ENCODE data around the gene SCFD2. TPM values are rescaled to one million over a fixed set of nuclear protein-coding genes. Genes with fewer than 3 reads are reported as not detected.
A peak's percentile ranks its signal among the peaks of the same experiment; 100 is the strongest.

SCFD2 gene
- total and polyA plus RNA-seq, 10 of the 15 experiments (the other 5 are each of a cell fraction or from before 2014, with no cell fraction given), result 4.8 to 37.6 (median 24.9) TPM

DNA sequence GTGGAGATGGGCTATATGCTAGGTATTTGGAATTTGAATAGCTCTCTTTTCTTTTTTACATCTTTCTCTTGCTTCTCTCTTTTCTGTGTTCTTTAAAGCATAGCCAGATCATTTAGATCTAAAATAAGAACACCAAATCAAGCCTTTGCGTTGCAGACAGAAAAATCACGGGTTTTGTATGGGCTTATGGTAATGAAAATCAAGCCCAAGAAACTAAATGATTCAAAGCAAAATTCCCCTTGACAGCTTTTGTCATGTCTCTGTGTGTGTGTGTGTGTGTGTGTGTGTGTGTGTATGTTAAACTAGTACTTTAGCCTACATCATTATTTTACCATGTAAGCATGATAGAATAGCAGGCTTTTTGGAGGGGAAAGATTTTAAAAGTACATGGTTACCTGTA lies 505.5 kb downstream of the SCFD2 start:
- no peaks in the 10 kb centered on the region for H3K36me3 ChIP-seq (ENCODE audit: control insufficient read depth in 2 of 2, insufficient read depth in 2 of 2, low read length in 1 of 2)
- ChIA-PET SMC1A (ENCODE audit: uncharacterized antibody, unreplicated experiment) (no interaction called here), RAD21 (ENCODE audit: unreplicated experiment) (no interaction called here), CTCF (interaction anchor here (1.3 kb wide), 1 partner anchor 123 kb away, joined by 3 read pairs; no protein-coding TSS in a partner anchor), POLR2A (no interaction called here)
- 0% methylated on average over 2 of the region's 2 CpGs for WGBS (ENCODE audit: insufficient coverage, insufficient replicate concordance, low lambda C conversion rate, missing lambda C conversion rate)
- TF ChIP-seq, protein P1, sequence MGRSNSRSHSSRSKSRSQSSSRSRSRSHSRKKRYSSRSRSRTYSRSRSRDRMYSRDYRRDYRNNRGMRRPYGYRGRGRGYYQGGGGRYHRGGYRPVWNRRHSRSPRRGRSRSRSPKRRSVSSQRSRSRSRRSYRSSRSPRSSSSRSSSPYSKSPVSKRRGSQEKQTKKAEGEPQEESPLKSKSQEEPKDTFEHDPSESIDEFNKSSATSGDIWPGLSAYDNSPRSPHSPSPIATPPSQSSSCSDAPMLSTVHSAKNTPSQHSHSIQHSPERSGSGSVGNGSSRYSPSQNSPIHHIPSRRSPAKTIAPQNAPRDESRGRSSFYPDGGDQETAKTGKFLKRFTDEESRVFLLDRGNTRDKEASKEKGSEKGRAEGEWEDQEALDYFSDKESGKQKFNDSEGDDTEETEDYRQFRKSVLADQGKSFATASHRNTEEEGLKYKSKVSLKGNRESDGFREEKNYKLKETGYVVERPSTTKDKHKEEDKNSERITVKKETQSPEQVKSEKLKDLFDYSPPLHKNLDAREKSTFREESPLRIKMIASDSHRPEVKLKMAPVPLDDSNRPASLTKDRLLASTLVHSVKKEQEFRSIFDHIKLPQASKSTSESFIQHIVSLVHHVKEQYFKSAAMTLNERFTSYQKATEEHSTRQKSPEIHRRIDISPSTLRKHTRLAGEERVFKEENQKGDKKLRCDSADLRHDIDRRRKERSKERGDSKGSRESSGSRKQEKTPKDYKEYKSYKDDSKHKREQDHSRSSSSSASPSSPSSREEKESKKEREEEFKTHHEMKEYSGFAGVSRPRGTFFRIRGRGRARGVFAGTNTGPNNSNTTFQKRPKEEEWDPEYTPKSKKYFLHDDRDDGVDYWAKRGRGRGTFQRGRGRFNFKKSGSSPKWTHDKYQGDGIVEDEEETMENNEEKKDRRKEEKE (IDR thresholded peaks at IDR 0.05), result no peak
- peak; percentile 27 for TF ChIP-seq JUNB (IDR thresholded peaks at IDR 0.05)
- intact Hi-C loops (cut with micrococcal nuclease; ENCODE audit: unreplicated experiment) (loop anchor here (5.0 kb wide), 1 partner anchor 138 kb away; no protein-coding TSS in a partner anchor), in situ Hi-C loops (cut with MboI) (no loop called here)
- no peak overlapping the region for H3K9ac ChIP-seq (ENCODE audit: control insufficient read depth, insufficient read depth, low read length)
- H3K4me1 ChIP-seq (ENCODE audit: control insufficient read depth, insufficient read depth, low read length), result peaks cover 4% of the 10 kb centered on the region
- FAIRE-seq (no peak), DNase-seq (ENCODE audit: low read depth, low spot score) (no peak), ATAC-seq (no peak)
- no peaks in the 10 kb centered on the region for H3K79me2 ChIP-seq (ENCODE audit: control insufficient read depth, insufficient read depth, low read length)
- peaks cover 0 to 5% of the 10 kb centered on the region in 2 experiments; a peak in 2 of 4 replicates for H3K27me3 ChIP-seq (replicated peaks in 1 of 2; ENCODE audit: control insufficient read depth in 2 of 2, insufficient read depth in 2 of 2, low read length in 1 of 2)
- no peaks in the 10 kb centered on the region for H4K20me1 ChIP-seq (ENCODE audit: control insufficient read depth, insufficient read depth)
- H3K4me3 ChIP-seq, result no peak overlapping the region
- BruUV-seq (replicated peaks), result no TSS peak
- H2AFZ ChIP-seq (ENCODE audit: control insufficient read depth, low read depth, low read length), result no peak overlapping the region
- no peak overlapping the region for H3K4me2 ChIP-seq (ENCODE audit: control insufficient read depth, insufficient read depth)
- H3K27ac ChIP-seq (ENCODE audit: control insufficient read depth, insufficient read depth), result no peak overlapping the region
- H3K9me3 ChIP-seq (replicated peaks; ENCODE audit: control insufficient read depth, insufficient read depth, low read length), result no peaks in the 10 kb centered on the region; the same call in 2 of the 3 replicates

DNA sequence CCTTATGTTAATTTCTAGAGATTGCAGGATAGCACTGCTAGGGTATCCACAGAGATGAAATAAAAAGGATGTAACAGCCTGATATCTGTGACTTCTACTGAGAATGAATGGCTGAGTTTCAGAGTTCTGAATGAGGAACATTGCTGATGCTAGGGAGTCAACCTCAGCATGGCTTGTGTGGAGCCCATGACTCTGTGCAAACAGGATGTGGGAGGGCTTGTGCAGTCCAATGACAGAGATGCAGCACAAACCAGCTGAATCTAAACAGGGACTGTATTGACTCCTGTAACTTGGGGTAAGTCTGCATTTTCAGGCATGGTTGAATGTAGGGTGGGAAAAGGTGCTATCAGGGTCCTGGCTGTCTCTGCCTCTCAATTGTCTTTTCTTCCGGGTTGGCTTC lies 509.1 kb downstream of the SCFD2 start:
- Histone ChIP-seq H3K27ac (ENCODE audit: control insufficient read depth, insufficient read depth) (no peak overlapping the region), H3K36me3 (ENCODE audit: control insufficient read depth in 2 of 2, insufficient read depth in 2 of 2, low read length in 1 of 2) (no peaks in the 10 kb centered on the region), H3K4me2 (ENCODE audit: control insufficient read depth, insufficient read depth) (no peak overlapping the region), H2AFZ (ENCODE audit: control insufficient read depth, low read depth, low read length) (no peak overlapping the region), H3K27me3 (replicated peaks in 1 of 2; ENCODE audit: control insufficient read depth in 2 of 2, insufficient read depth in 2 of 2, low read length in 1 of 2) (peaks cover 0 to 5% of the 10 kb centered on the region in 2 experiments; a peak in 1 of 4 replicates), H3K9me3 (replicated peaks; ENCODE audit: control insufficient read depth, insufficient read depth, low read length) (no peaks in the 10 kb centered on the region; the same call in 2 of the 3 replicates), H3K79me2 (ENCODE audit: control insufficient read depth, insufficient read depth, low read length) (no peaks in the 10 kb centered on the region), H3K9ac (ENCODE audit: control insufficient read depth, insufficient read depth, low read length) (no peak overlapping the region), H3K4me3 (no peak overlapping the region), H4K20me1 (ENCODE audit: control insufficient read depth, insufficient read depth) (no peaks in the 10 kb centered on the region), H3K4me1 (ENCODE audit: control insufficient read depth, insufficient read depth, low read length) (no peaks in the 10 kb centered on the region; the same call in 1 of the 2 replicates)
- 93% methylated on average over 1 of the region's 1 CpG for WGBS (ENCODE audit: insufficient coverage, insufficient replicate concordance, low lambda C conversion rate, missing lambda C conversion rate)
- ATAC-seq, result no peak
- ChIA-PET CTCF (no interaction called here), SMC1A (ENCODE audit: uncharacterized antibody, unreplicated experiment) (no interaction called here), RAD21 (ENCODE audit: unreplicated experiment) (no interaction called here), POLR2A (no interaction called here)
- no peak for DNase-seq (ENCODE audit: low read depth, low spot score)
- no TSS peak for BruUV-seq (replicated peaks)
- in situ Hi-C loops (cut with MboI), result no loop called here
- intact Hi-C loops (cut with micrococcal nuclease; ENCODE audit: unreplicated experiment), result no loop called here
- FAIRE-seq, result no peak
- TF ChIP-seq, protein P2, sequence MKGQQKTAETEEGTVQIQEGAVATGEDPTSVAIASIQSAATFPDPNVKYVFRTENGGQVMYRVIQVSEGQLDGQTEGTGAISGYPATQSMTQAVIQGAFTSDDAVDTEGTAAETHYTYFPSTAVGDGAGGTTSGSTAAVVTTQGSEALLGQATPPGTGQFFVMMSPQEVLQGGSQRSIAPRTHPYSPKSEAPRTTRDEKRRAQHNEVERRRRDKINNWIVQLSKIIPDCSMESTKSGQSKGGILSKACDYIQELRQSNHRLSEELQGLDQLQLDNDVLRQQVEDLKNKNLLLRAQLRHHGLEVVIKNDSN (IDR thresholded peaks at IDR 0.05; ENCODE audit: borderline replicate concordance, extremely low read length, insufficient read depth, low read depth, low read length), result no peak
- TF ChIP-seq YBX1 (IDR thresholded peaks at IDR 0.05), result no peak
- TF ChIP-seq, protein P3, sequence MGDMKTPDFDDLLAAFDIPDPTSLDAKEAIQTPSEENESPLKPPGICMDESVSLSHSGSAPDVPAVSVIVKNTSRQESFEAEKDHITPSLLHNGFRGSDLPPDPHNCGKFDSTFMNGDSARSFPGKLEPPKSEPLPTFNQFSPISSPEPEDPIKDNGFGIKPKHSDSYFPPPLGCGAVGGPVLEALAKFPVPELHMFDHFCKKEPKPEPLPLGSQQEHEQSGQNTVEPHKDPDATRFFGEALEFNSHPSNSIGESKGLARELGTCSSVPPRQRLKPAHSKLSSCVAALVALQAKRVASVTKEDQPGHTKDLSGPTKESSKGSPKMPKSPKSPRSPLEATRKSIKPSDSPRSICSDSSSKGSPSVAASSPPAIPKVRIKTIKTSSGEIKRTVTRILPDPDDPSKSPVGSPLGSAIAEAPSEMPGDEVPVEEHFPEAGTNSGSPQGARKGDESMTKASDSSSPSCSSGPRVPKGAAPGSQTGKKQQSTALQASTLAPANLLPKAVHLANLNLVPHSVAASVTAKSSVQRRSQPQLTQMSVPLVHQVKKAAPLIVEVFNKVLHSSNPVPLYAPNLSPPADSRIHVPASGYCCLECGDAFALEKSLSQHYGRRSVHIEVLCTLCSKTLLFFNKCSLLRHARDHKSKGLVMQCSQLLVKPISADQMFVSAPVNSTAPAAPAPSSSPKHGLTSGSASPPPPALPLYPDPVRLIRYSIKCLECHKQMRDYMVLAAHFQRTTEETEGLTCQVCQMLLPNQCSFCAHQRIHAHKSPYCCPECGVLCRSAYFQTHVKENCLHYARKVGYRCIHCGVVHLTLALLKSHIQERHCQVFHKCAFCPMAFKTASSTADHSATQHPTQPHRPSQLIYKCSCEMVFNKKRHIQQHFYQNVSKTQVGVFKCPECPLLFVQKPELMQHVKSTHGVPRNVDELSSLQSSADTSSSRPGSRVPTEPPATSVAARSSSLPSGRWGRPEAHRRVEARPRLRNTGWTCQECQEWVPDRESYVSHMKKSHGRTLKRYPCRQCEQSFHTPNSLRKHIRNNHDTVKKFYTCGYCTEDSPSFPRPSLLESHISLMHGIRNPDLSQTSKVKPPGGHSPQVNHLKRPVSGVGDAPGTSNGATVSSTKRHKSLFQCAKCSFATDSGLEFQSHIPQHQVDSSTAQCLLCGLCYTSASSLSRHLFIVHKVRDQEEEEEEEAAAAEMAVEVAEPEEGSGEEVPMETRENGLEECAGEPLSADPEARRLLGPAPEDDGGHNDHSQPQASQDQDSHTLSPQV (IDR thresholded peaks at IDR 0.05), result no peak
- no peak for TF ChIP-seq JUND (IDR thresholded peaks at IDR 0.05; ENCODE audit: low read depth, low read length)
- TF ChIP-seq ZNF217 (IDR thresholded peaks at IDR 0.05), result no peak
- TF ChIP-seq RAD21 (IDR thresholded peaks at IDR 0.05; ENCODE audit: insufficient read depth, low read depth, low read length), result no peak
- TF ChIP-seq BCL11A (IDR thresholded peaks at IDR 0.05; ENCODE audit: low read depth, low read length), result no peak
- no peak for TF ChIP-seq SREBF2 (IDR thresholded peaks at IDR 0.05; ENCODE audit: low read length)
